ENCODE results near the gene IL18R1.
"Not testable (repeated sequence)": the region's sequence is repeated elsewhere in the genome, so short reads cannot be mapped to it uniquely, and the experiment has no call there.

Gene IL18R1

GRCh38 chr2:102317715-102318114 lies 37.9 kb upstream of the IL18R1 start:
- Histone ChIP-seq H3K9ac (ENCODE audit: low read depth, low read length, poor library complexity) (no peak overlapping the region), H3K14ac (ENCODE audit: low read length) (no peak overlapping the region), H4K8ac (ENCODE audit: low read depth, low read length) (no peak overlapping the region), H2BK120ac (ENCODE audit: low read depth, low read length) (no peak overlapping the region), H3K79me1 (ENCODE audit: low read depth, low read length) (no peaks in the 10 kb centered on the region), H4K91ac (ENCODE audit: low read depth, low read length, poor library complexity) (no peak overlapping the region), H3K27ac (replicated peaks; ENCODE audit: low read length) (no peak overlapping the region), H3K9me3 (replicated peaks in 1 of 2; ENCODE audit: control insufficient read depth in 2 of 2, insufficient read depth in 1 of 2, low read depth in 1 of 2, low read length in 2 of 2) (peaks cover 0 to 2% of the 10 kb centered on the region in 2 donors), H2BK15ac (ENCODE audit: low read length) (no peak overlapping the region), H3K4me1 (ENCODE audit: control insufficient read depth in 2 of 2, insufficient read depth in 1 of 2, low read depth in 1 of 2, low read length in 2 of 2) (peaks cover 0 to 3% of the 10 kb centered on the region in 2 donors), H3K4me3 (ENCODE audit: low read length in 2 of 2) (no peak overlapping the region), H3K36me3 (replicated peaks in 1 of 2; ENCODE audit: control insufficient read depth in 2 of 2, insufficient read depth in 2 of 2, low read length in 2 of 2) (no peaks in the 10 kb centered on the region), H3K4me2 (ENCODE audit: insufficient read depth, low read length, poor library complexity, severe bottlenecking) (no peak overlapping the region), H2BK12ac (ENCODE audit: low read length) (no peak overlapping the region), H3K27me3 (ENCODE audit: control insufficient read depth in 3 of 3, insufficient read depth in 3 of 3, low read depth in 1 of 3, low read length in 3 of 3) (no peaks in the 10 kb centered on the region), H3K23ac (ENCODE audit: low read depth, low read length, poor library complexity) (no peak overlapping the region), H2AFZ (ENCODE audit: low read length) (no peak overlapping the region), H3K4ac (ENCODE audit: low read length) (no peak overlapping the region), H2AK5ac (ENCODE audit: low read depth, low read length) (no peak overlapping the region), H3K18ac (ENCODE audit: low read length) (no peak overlapping the region), H2BK5ac (ENCODE audit: low read length) (no peak overlapping the region)
- no peak for DNase-seq (ENCODE audit: low spot score)
- no CpG with 5 or more reads among the region's 2 CpGs for WGBS, 2 donors (ENCODE audit: extremely low coverage in 2 of 2, insufficient read length in 2 of 2, insufficient replicate concordance in 1 of 2)

- H2BK120ac ChIP-seq (ENCODE audit: low read depth, low read length): no peak overlapping the region
- H2BK15ac ChIP-seq (ENCODE audit: low read length): no peak overlapping the region
- WGBS, 2 donors (ENCODE audit: extremely low coverage in 2 of 2, insufficient read length in 2 of 2, insufficient replicate concordance in 1 of 2): no CpG with 5 or more reads among the region's 2 CpGs
- H3K79me1 ChIP-seq (ENCODE audit: low read depth, low read length): no peaks in the 10 kb centered on the region
- no peak overlapping the region for H2AK5ac ChIP-seq (ENCODE audit: low read depth, low read length)
- no peak overlapping the region for H4K8ac ChIP-seq (ENCODE audit: low read depth, low read length)
- no peak overlapping the region for H4K91ac ChIP-seq (ENCODE audit: low read depth, low read length, poor library complexity)
- no peak overlapping the region for H3K4ac ChIP-seq (ENCODE audit: low read length)
- DNase-seq (ENCODE audit: low spot score): no peak
- no peak overlapping the region for H3K9ac ChIP-seq (ENCODE audit: low read depth, low read length, poor library complexity)
- H2BK5ac ChIP-seq (ENCODE audit: low read length): no peak overlapping the region
- H2AFZ ChIP-seq (ENCODE audit: low read length): no peak overlapping the region
- no peak overlapping the region for H3K18ac ChIP-seq (ENCODE audit: low read length)
- H3K27me3 ChIP-seq (ENCODE audit: control insufficient read depth in 3 of 3, insufficient read depth in 3 of 3, low read depth in 1 of 3, low read length in 3 of 3): peaks cover 0 to 1% (median 0%) of the 10 kb centered on the region in 3 experiments
- no peak overlapping the region for H3K4me3 ChIP-seq (ENCODE audit: low read length in 2 of 2)
- peaks cover 0 to 4% of the 10 kb centered on the region in 2 donors for H3K9me3 ChIP-seq (replicated peaks in 1 of 2; ENCODE audit: control insufficient read depth in 2 of 2, insufficient read depth in 1 of 2, low read depth in 1 of 2, low read length in 2 of 2)
- no peak overlapping the region for H3K4me2 ChIP-seq (ENCODE audit: insufficient read depth, low read length, poor library complexity, severe bottlenecking)
- H2BK12ac ChIP-seq (ENCODE audit: low read length): no peak overlapping the region
- H3K4me1 ChIP-seq (ENCODE audit: control insufficient read depth in 2 of 2, insufficient read depth in 1 of 2, low read depth in 1 of 2, low read length in 2 of 2): peaks cover 0 to 3% of the 10 kb centered on the region in 2 donors
- H3K27ac ChIP-seq (replicated peaks; ENCODE audit: low read length): no peak overlapping the region
- no peak overlapping the region for H3K23ac ChIP-seq (ENCODE audit: low read depth, low read length, poor library complexity)
- no peaks in the 10 kb centered on the region for H3K36me3 ChIP-seq (replicated peaks in 1 of 2; ENCODE audit: control insufficient read depth in 2 of 2, insufficient read depth in 2 of 2, low read length in 2 of 2)
- no peak overlapping the region for H3K14ac ChIP-seq (ENCODE audit: low read length)
Observed at GRCh38 chr2:102318437-102318836, 37.2 kb upstream of the IL18R1 start.

- H3K27ac ChIP-seq (replicated peaks; ENCODE audit: low read length): no peak overlapping the region
- no peak overlapping the region for H3K14ac ChIP-seq (ENCODE audit: low read length)
- no peak overlapping the region for H2BK5ac ChIP-seq (ENCODE audit: low read length)
- H3K36me3 ChIP-seq (replicated peaks in 1 of 2; ENCODE audit: control insufficient read depth in 2 of 2, insufficient read depth in 2 of 2, low read length in 2 of 2): no peaks in the 10 kb centered on the region
- H3K27me3 ChIP-seq (ENCODE audit: control insufficient read depth in 3 of 3, insufficient read depth in 3 of 3, low read depth in 1 of 3, low read length in 3 of 3): peaks cover 0 to 2% (median 0%) of the 10 kb centered on the region in 3 experiments
- H2BK12ac ChIP-seq (ENCODE audit: low read length): no peak overlapping the region
- H3K4me2 ChIP-seq (ENCODE audit: insufficient read depth, low read length, poor library complexity, severe bottlenecking): no peak overlapping the region
- no peaks in the 10 kb centered on the region for H3K79me1 ChIP-seq (ENCODE audit: low read depth, low read length)
- no peak overlapping the region for H3K9ac ChIP-seq (ENCODE audit: low read depth, low read length, poor library complexity)
- H4K8ac ChIP-seq (ENCODE audit: low read depth, low read length): no peak overlapping the region
- H2BK15ac ChIP-seq (ENCODE audit: low read length): no peak overlapping the region
- H4K91ac ChIP-seq (ENCODE audit: low read depth, low read length, poor library complexity): no peak overlapping the region
- no peak overlapping the region for H2AK5ac ChIP-seq (ENCODE audit: low read depth, low read length)
- no peak for DNase-seq (ENCODE audit: low spot score)
- H3K23ac ChIP-seq (ENCODE audit: low read depth, low read length, poor library complexity): no peak overlapping the region
- no peak overlapping the region for H3K18ac ChIP-seq (ENCODE audit: low read length)
- H3K4me3 ChIP-seq (ENCODE audit: low read length in 2 of 2): no peak overlapping the region
- H3K4me1 ChIP-seq (ENCODE audit: control insufficient read depth in 2 of 2, insufficient read depth in 1 of 2, low read depth in 1 of 2, low read length in 2 of 2): peaks cover 0 to 3% of the 10 kb centered on the region in 2 donors
- WGBS, 2 donors (ENCODE audit: extremely low coverage in 2 of 2, insufficient read length in 2 of 2, insufficient replicate concordance in 1 of 2): no CpG with 5 or more reads among the region's 6 CpGs
- no peak overlapping the region for H3K4ac ChIP-seq (ENCODE audit: low read length)
- no peak overlapping the region for H2BK120ac ChIP-seq (ENCODE audit: low read depth, low read length)
- peaks cover 0 to 1% of the 10 kb centered on the region in 2 donors for H3K9me3 ChIP-seq (replicated peaks in 1 of 2; ENCODE audit: control insufficient read depth in 2 of 2, insufficient read depth in 1 of 2, low read depth in 1 of 2, low read length in 2 of 2)
- no peak overlapping the region for H2AFZ ChIP-seq (ENCODE audit: low read length)
Observed at GRCh38 chr2:102321941-102322719, 33.5 kb upstream of the IL18R1 start.

GRCh38 chr2:102324914-102325313 lies 30.7 kb upstream of the IL18R1 start:
- WGBS, 2 donors (ENCODE audit: extremely low coverage in 2 of 2, insufficient read length in 2 of 2, insufficient replicate concordance in 1 of 2): no CpG with 5 or more reads among the region's 5 CpGs
- DNase-seq (ENCODE audit: low spot score): not testable (repeated sequence)

More at GRCh38 chr2:102324914-102325313, 30.7 kb upstream of the IL18R1 start:
- not testable (repeated sequence) for H3K27me3 ChIP-seq (ENCODE audit: control insufficient read depth in 3 of 3, insufficient read depth in 3 of 3, low read depth in 1 of 3, low read length in 3 of 3); H2BK120ac ChIP-seq (ENCODE audit: low read depth, low read length); H2BK12ac ChIP-seq (ENCODE audit: low read length); H4K91ac ChIP-seq (ENCODE audit: low read depth, low read length, poor library complexity); H3K9me3 ChIP-seq (replicated peaks in 1 of 2; ENCODE audit: control insufficient read depth in 2 of 2, insufficient read depth in 1 of 2, low read depth in 1 of 2, low read length in 2 of 2); H2AFZ ChIP-seq (ENCODE audit: low read length); H3K4me3 ChIP-seq (ENCODE audit: low read length in 2 of 2); H3K4ac ChIP-seq (ENCODE audit: low read length); H3K36me3 ChIP-seq (replicated peaks in 1 of 2; ENCODE audit: control insufficient read depth in 2 of 2, insufficient read depth in 2 of 2, low read length in 2 of 2); H3K18ac ChIP-seq (ENCODE audit: low read length); H4K8ac ChIP-seq (ENCODE audit: low read depth, low read length); H3K23ac ChIP-seq (ENCODE audit: low read depth, low read length, poor library complexity); H2AK5ac ChIP-seq (ENCODE audit: low read depth, low read length); H2BK15ac ChIP-seq (ENCODE audit: low read length); H3K27ac ChIP-seq (replicated peaks; ENCODE audit: low read length); H3K9ac ChIP-seq (ENCODE audit: low read depth, low read length, poor library complexity); H3K14ac ChIP-seq (ENCODE audit: low read length); H3K4me2 ChIP-seq (ENCODE audit: insufficient read depth, low read length, poor library complexity, severe bottlenecking); H3K4me1 ChIP-seq (ENCODE audit: control insufficient read depth in 2 of 2, insufficient read depth in 1 of 2, low read depth in 1 of 2, low read length in 2 of 2); H3K79me1 ChIP-seq (ENCODE audit: low read depth, low read length); H2BK5ac ChIP-seq (ENCODE audit: low read length)
